ENCODE measurements around the gene BPTF. TPM values are rescaled to one million over a fixed set of nuclear protein-coding genes. Genes with fewer than 3 reads are reported as not detected.

Gene BPTF
- 376 and 390 TPM in 2 replicates for total RNA-seq
- 112 TPM for total RNA-seq (2013)
- 71.9 and 76.0 TPM in 2 replicates for polyA plus RNA-seq
- 118 and 174 TPM in 2 replicates for polyA minus RNA-seq

GRCh38 chr17:67824735-67825626 is at the start of gene BPTF:
TSS of gene BPTF (plus strand) at chr17:67825503. CDS start at chr17:67825725, 222 bp downstream.
- Mint-ChIP-seq H3K27me3 (no peaks in the 10 kb centered on the region), H3K27ac (peak within 1 kb of the TSS; percentile 99), H3K4me3 (peak within 1 kb of the TSS; percentile 99), H3K4me1 (peaks cover 58% of the 10 kb centered on the region), H3K9me3 (ENCODE audit: insufficient read depth) (no peaks in the 10 kb centered on the region)
- CTCF ChIA-PET: interaction anchor here (0.8 to 6.5 kb wide), 7 partner anchors 7 to 35 kb away, joined by 3 to 103 read pairs (median 4); no protein-coding TSS in a partner anchor
- peak within 1 kb of the TSS; percentile 81 to 99 (median 82) for H3K4me3 ChIP-seq (ENCODE audit: control extremely low read depth in 1 of 5, extremely low read depth in 1 of 5, insufficient read depth in 1 of 5, low read depth in 2 of 5, low read length in 4 of 5)
- peak within 1 kb of the TSS; percentile 84 for H2AFZ ChIP-seq (ENCODE audit: insufficient read depth, low read depth, low read length, poor library complexity, severe bottlenecking)
- H3K9ac ChIP-seq (ENCODE audit: low read length): peak within 1 kb of the TSS; percentile 91
- H3K4me1 ChIP-seq (ENCODE audit: control insufficient read depth in 2 of 2, insufficient read depth in 2 of 2, low read length in 2 of 2): peaks cover 50 to 61% of the 10 kb centered on the region in 2 donors
- peaks cover 45% of the 10 kb centered on the region for H3K79me2 ChIP-seq (ENCODE audit: control insufficient read depth, insufficient read depth, low read length)
- H3K9me3 ChIP-seq (ENCODE audit: control extremely low read depth in 1 of 3, control insufficient read depth in 2 of 3, insufficient read depth in 1 of 3, low read length in 2 of 3): peaks cover 0 to 5% (median 0%) of the 10 kb centered on the region in 3 donors
- under 1% methylated on average over 73 of the region's 88 CpGs for WGBS (ENCODE audit: insufficient coverage)
- no peaks in the 10 kb centered on the region for H3K27me3 ChIP-seq (replicated peaks in 1 of 4; ENCODE audit: control extremely low read depth in 1 of 4, control insufficient read depth in 3 of 4, insufficient read depth in 4 of 4, low read length in 3 of 4)
- POLR2A ChIA-PET: interaction anchor here (0.6 to 4.6 kb wide), 6 partner anchors 11 to 678 kb away, joined by 3 to 53 read pairs (median 9); partner anchors contain the start of gene NOL11
- DNase-seq (peak; percentile 96), ATAC-seq (ENCODE audit: low read depth) (peak; percentile 77)
- TF ChIP-seq EZH2 (IDR thresholded peaks at IDR 0.05; ENCODE audit: borderline replicate concordance, insufficient read depth, low read depth, low read length, poor library complexity, severe bottlenecking) (no peak), CTCF (IDR thresholded peaks at IDR 0.05) (peak; percentile 88)
- intact Hi-C loops (cut with micrococcal nuclease): loop anchor here (1.0 to 5.0 kb wide), 5 partner anchors 12 to 687 kb away; partner anchors contain the start of genes NOL11 and PRKAR1A
- no peaks in the 10 kb centered on the region for H3K36me3 ChIP-seq (replicated peaks in 1 of 2; ENCODE audit: control extremely low read depth in 1 of 2, control insufficient read depth in 1 of 2, extremely low read depth in 1 of 2, insufficient read depth in 2 of 2, low read length in 1 of 2)
- peaks cover 15% of the 10 kb centered on the region for H4K20me1 ChIP-seq (ENCODE audit: control insufficient read depth, insufficient read depth, low read length, poor library complexity, severe bottlenecking)
- H3K4me2 ChIP-seq (replicated peaks; ENCODE audit: low read depth, low read length, poor library complexity, severe bottlenecking): peak within 1 kb of the TSS; percentile 98
- peak within 1 kb of the TSS; percentile 80 to 89 for H3K27ac ChIP-seq (ENCODE audit: low read length in 2 of 2)

Data from B cell (primary cell).